Stimulated activated CD8-positive, alpha-beta memory T cell treated with anti-CD3 and anti-CD28 coated beads, Interleukin-7, amount 100 ng/mL, for 1 hour (primary cell): ENCODE data around the gene RGS19.

Experiments
- DNase-seq, 2 donors: peaks; one replicate each; pipeline ENCODE4 v3.0.0-alpha.2; 2020; ENCODE audit warnings: low read depth in 2 of 2

The RGS19 gene

GRCh38 chr20:64035933-64036345, 43.4 kb downstream of the RGS19 start, which contains the start of gene C20orf204:
TSS of gene C20orf204 (plus strand) at chr20:64036182. CDS start at chr20:64036324, 142 bp downstream.
- DNase-seq, result no peak

GRCh38 chr20:64035066-64035932, 44.0 kb downstream of the RGS19 start:
- DNase-seq, result no peak

- no peak for DNase-seq
These were observed 45.3 kb downstream of the RGS19 start for GRCh38 chr20:64033981-64034493.

- no peak for DNase-seq
These were observed 46.4 kb downstream of the RGS19 start for GRCh38 chr20:64032706-64033624.

GRCh38 chr20:64031822-64032314, 47.5 kb downstream of the RGS19 start:
- no peak for DNase-seq

- no peak for DNase-seq
These were observed 48.8 kb downstream of the RGS19 start for GRCh38 chr20:64030371-64031134.

- DNase-seq, result no peak
These were observed 49.8 kb downstream of the RGS19 start for GRCh38 chr20:64029293-64030117.

GRCh38 chr20:64027981-64028685, 51.2 kb downstream of the RGS19 start:
- DNase-seq, result no peak

GRCh38 chr20:64025826-64026412, 53.4 kb downstream of the RGS19 start:
- DNase-seq, result no peak

GRCh38 chr20:64025101-64025825, 54.1 kb downstream of the RGS19 start:
- DNase-seq, result no peak

- no peak for DNase-seq
These were observed 55.0 kb downstream of the RGS19 start for GRCh38 chr20:64024141-64024990.

GRCh38 chr20:64023361-64024140, 55.8 kb downstream of the RGS19 start:
- DNase-seq, result no peak
